ENCODE measurements around the gene DLGAP1. TPM values are rescaled to one million over a fixed set of nuclear protein-coding genes. Genes with fewer than 3 reads are reported as not detected.

DLGAP1 gene
- total and polyA plus RNA-seq, 2 experiments from 2014 or later, result 17.0 to 48.5 TPM

DNA sequence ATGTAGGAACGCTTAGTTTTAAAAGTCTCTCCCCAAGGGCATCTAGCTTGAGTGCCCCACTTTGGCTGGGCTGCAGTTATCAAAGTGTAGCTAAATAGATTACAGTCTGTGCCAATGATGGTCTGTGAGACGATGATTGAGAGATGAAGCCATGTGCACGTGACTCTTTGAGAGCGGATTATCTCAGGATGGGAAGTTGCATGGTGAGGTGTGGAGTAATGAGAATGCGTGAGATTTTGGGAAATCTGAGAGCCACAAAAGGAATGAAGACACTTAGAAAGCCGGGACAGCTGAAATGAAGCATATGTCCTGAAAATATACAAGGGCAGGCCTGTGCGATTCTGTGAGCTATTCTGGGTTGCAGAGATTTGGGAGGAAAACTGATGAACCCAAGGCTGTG lies 635.1 kb downstream of the DLGAP1 start:
- H3K4me1 Mint-ChIP-seq, result peaks cover 23% of the 10 kb centered on the region; the same call in 2 of the 3 replicates
- 0 out of 2 replicates have a peak, but pooled peaks cover 6% of the 10 kb centered on the region for H3F3A ChIP-seq (replicated peaks; ENCODE audit: low read depth)
- no peak overlapping the region for H3K4me3 ChIP-seq
- no peak for DNase-seq (ENCODE audit: low spot score)
- H3K36me3 ChIP-seq (ENCODE audit: insufficient read depth), result no peaks in the 10 kb centered on the region
- no peaks in the 10 kb centered on the region for H3K79me2 ChIP-seq (replicated peaks; ENCODE audit: insufficient read depth)
- H3K27me3 Mint-ChIP-seq (ENCODE audit: insufficient read depth, low read depth, poor library complexity), result peaks cover 1% of the 10 kb centered on the region
- H4K20me1 ChIP-seq (replicated peaks; ENCODE audit: insufficient read depth), result no peaks in the 10 kb centered on the region
- no peak overlapping the region for H2AFZ ChIP-seq
- H3K9me2 ChIP-seq (ENCODE audit: insufficient read depth), result 0 out of 2 replicates have a peak, but pooled peaks cover 2% of the 10 kb centered on the region
- peaks cover 13% of the 10 kb centered on the region for H3K4me1 ChIP-seq (ENCODE audit: insufficient read depth)
- H3K27me3 ChIP-seq (ENCODE audit: insufficient read depth), result no peaks in the 10 kb centered on the region
- no peaks in the 10 kb centered on the region for H3K9me3 Mint-ChIP-seq
- TF ChIP-seq STAT1 (IDR thresholded peaks at IDR 0.05; ENCODE audit: unreplicated experiment) (no peak), EZH2 (IDR thresholded peaks at IDR 0.05; ENCODE audit: low read depth, unreplicated experiment) (no peak), CREB1 (CRISPR knock-in tag; IDR thresholded peaks at IDR 0.05; ENCODE audit: low read depth) (no peak), ZNF114 (CRISPR knock-in tag; IDR thresholded peaks at IDR 0.05) (no peak), ZNF331 (CRISPR knock-in tag; IDR thresholded peaks at IDR 0.05; ENCODE audit: low read depth) (no peak), NANOG (IDR thresholded peaks at IDR 0.05; ENCODE audit: borderline replicate concordance) (no peak), POLR2AphosphoS5 (IDR thresholded peaks at IDR 0.05; ENCODE audit: low read depth) (no peak), JUNB (IDR thresholded peaks at IDR 0.05; ENCODE audit: unreplicated experiment) (no peak)
- TF ChIP-seq, protein P1, sequence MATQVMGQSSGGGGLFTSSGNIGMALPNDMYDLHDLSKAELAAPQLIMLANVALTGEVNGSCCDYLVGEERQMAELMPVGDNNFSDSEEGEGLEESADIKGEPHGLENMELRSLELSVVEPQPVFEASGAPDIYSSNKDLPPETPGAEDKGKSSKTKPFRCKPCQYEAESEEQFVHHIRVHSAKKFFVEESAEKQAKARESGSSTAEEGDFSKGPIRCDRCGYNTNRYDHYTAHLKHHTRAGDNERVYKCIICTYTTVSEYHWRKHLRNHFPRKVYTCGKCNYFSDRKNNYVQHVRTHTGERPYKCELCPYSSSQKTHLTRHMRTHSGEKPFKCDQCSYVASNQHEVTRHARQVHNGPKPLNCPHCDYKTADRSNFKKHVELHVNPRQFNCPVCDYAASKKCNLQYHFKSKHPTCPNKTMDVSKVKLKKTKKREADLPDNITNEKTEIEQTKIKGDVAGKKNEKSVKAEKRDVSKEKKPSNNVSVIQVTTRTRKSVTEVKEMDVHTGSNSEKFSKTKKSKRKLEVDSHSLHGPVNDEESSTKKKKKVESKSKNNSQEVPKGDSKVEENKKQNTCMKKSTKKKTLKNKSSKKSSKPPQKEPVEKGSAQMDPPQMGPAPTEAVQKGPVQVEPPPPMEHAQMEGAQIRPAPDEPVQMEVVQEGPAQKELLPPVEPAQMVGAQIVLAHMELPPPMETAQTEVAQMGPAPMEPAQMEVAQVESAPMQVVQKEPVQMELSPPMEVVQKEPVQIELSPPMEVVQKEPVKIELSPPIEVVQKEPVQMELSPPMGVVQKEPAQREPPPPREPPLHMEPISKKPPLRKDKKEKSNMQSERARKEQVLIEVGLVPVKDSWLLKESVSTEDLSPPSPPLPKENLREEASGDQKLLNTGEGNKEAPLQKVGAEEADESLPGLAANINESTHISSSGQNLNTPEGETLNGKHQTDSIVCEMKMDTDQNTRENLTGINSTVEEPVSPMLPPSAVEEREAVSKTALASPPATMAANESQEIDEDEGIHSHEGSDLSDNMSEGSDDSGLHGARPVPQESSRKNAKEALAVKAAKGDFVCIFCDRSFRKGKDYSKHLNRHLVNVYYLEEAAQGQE (IDR thresholded peaks at IDR 0.05; ENCODE audit: unreplicated experiment), result no peak
- TF ChIP-seq, protein P2, sequence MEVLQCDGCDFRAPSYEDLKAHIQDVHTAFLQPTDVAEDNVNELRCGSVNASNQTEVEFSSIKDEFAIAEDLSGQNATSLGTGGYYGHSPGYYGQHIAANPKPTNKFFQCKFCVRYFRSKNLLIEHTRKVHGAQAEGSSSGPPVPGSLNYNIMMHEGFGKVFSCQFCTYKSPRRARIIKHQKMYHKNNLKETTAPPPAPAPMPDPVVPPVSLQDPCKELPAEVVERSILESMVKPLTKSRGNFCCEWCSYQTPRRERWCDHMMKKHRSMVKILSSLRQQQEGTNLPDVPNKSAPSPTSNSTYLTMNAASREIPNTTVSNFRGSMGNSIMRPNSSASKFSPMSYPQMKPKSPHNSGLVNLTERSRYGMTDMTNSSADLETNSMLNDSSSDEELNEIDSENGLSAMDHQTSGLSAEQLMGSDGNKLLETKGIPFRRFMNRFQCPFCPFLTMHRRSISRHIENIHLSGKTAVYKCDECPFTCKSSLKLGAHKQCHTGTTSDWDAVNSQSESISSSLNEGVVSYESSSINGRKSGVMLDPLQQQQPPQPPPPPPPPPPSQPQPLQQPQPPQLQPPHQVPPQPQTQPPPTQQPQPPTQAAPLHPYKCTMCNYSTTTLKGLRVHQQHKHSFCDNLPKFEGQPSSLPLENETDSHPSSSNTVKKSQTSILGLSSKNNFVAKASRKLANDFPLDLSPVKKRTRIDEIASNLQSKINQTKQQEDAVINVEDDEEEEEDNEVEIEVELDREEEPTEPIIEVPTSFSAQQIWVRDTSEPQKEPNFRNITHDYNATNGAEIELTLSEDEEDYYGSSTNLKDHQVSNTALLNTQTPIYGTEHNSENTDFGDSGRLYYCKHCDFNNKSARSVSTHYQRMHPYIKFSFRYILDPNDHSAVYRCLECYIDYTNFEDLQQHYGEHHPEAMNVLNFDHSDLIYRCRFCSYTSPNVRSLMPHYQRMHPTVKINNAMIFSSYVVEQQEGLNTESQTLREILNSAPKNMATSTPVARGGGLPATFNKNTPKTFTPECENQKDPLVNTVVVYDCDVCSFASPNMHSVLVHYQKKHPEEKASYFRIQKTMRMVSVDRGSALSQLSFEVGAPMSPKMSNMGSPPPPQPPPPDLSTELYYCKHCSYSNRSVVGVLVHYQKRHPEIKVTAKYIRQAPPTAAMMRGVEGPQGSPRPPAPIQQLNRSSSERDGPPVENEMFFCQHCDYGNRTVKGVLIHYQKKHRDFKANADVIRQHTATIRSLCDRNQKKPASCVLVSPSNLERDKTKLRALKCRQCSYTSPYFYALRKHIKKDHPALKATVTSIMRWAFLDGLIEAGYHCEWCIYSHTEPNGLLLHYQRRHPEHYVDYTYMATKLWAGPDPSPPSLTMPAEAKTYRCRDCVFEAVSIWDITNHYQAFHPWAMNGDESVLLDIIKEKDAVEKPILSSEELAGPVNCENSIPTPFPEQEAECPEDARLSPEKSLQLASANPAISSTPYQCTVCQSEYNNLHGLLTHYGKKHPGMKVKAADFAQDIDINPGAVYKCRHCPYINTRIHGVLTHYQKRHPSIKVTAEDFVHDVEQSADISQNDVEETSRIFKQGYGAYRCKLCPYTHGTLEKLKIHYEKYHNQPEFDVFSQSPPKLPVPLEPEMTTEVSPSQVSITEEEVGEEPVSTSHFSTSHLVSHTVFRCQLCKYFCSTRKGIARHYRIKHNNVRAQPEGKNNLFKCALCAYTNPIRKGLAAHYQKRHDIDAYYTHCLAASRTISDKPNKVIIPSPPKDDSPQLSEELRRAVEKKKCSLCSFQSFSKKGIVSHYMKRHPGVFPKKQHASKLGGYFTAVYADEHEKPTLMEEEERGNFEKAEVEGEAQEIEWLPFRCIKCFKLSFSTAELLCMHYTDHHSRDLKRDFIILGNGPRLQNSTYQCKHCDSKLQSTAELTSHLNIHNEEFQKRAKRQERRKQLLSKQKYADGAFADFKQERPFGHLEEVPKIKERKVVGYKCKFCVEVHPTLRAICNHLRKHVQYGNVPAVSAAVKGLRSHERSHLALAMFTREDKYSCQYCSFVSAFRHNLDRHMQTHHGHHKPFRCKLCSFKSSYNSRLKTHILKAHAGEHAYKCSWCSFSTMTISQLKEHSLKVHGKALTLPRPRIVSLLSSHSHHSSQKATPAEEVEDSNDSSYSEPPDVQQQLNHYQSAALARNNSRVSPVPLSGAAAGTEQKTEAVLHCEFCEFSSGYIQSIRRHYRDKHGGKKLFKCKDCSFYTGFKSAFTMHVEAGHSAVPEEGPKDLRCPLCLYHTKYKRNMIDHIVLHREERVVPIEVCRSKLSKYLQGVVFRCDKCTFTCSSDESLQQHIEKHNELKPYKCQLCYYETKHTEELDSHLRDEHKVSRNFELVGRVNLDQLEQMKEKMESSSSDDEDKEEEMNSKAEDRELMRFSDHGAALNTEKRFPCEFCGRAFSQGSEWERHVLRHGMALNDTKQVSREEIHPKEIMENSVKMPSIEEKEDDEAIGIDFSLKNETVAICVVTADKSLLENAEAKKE (CRISPR knock-in tag; IDR thresholded peaks at IDR 0.05), result no peak
- TF ChIP-seq, protein P3, sequence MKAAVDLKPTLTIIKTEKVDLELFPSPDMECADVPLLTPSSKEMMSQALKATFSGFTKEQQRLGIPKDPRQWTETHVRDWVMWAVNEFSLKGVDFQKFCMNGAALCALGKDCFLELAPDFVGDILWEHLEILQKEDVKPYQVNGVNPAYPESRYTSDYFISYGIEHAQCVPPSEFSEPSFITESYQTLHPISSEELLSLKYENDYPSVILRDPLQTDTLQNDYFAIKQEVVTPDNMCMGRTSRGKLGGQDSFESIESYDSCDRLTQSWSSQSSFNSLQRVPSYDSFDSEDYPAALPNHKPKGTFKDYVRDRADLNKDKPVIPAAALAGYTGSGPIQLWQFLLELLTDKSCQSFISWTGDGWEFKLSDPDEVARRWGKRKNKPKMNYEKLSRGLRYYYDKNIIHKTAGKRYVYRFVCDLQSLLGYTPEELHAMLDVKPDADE (IDR thresholded peaks at IDR 0.05), result no peak
- TF ChIP-seq, protein P4, sequence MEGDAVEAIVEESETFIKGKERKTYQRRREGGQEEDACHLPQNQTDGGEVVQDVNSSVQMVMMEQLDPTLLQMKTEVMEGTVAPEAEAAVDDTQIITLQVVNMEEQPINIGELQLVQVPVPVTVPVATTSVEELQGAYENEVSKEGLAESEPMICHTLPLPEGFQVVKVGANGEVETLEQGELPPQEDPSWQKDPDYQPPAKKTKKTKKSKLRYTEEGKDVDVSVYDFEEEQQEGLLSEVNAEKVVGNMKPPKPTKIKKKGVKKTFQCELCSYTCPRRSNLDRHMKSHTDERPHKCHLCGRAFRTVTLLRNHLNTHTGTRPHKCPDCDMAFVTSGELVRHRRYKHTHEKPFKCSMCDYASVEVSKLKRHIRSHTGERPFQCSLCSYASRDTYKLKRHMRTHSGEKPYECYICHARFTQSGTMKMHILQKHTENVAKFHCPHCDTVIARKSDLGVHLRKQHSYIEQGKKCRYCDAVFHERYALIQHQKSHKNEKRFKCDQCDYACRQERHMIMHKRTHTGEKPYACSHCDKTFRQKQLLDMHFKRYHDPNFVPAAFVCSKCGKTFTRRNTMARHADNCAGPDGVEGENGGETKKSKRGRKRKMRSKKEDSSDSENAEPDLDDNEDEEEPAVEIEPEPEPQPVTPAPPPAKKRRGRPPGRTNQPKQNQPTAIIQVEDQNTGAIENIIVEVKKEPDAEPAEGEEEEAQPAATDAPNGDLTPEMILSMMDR (conservative IDR thresholded peaks at IDR 0.05; ENCODE audit: low read depth in 2 of 2), result no peak
- ATAC-seq, result no peak
- no peak overlapping the region for H3K4me2 ChIP-seq
- no peak overlapping the region for H3K27ac Mint-ChIP-seq
- no peak overlapping the region for H3K27ac ChIP-seq (ENCODE audit: low read depth)
- no peak overlapping the region for H3K4me3 Mint-ChIP-seq
- no peaks in the 10 kb centered on the region for H3K36me3 Mint-ChIP-seq (ENCODE audit: low read depth)

Measured in GM23338 (cell line).